SK-N-SH treated with all-trans-retinoic acid at 6 μM for 48 hours (cell line): ENCODE data around the gene CD52.

ENCODE experiments used
- ATAC-seq: fragments of 200-7000 bp; cut with Tn5 transposase; 3 replicates; pipeline ENCODE4 v1.9.1; 2020; ENCODE audit warnings: mild to moderate bottlenecking, moderate library complexity
- ARNTL ChIP-seq: fragments of 450-650 bp; formaldehyde crosslinking; IDR thresholded peaks from 2 replicates; pipeline ENCODE4 v1.5.0; 2020; ENCODE audit warnings: low read depth, mild to moderate bottlenecking, moderate library complexity, borderline replicate concordance
- BACH2 ChIP-seq: fragments of 250-450 bp; sonication (Bioruptor Pico); IDR thresholded peaks from 2 replicates; pipeline ENCODE4 v1.9.0; 2021; ENCODE audit warnings: mild to moderate bottlenecking, borderline replicate concordance
- CREB5 ChIP-seq: fragments of 250-450 bp; sonication (Bioruptor Pico); IDR thresholded peaks from 2 replicates; pipeline ENCODE4 v1.5.1; 2020; ENCODE audit warnings: low read depth, mild to moderate bottlenecking, moderate library complexity
- CSDC2 ChIP-seq: fragments of 250-450 bp; sonication (Bioruptor Pico); IDR thresholded peaks from 2 replicates; pipeline ENCODE4 v1.5.0; 2020; ENCODE audit warnings: mild to moderate bottlenecking, moderate library complexity
- CSRNP3 ChIP-seq: fragments of 250-450 bp; sonication (Bioruptor Pico); IDR thresholded peaks from 2 replicates; pipeline ENCODE4 v1.5.1; 2021; ENCODE audit warnings: mild to moderate bottlenecking, moderate library complexity
- ESRRG ChIP-seq: fragments of 250-450 bp; sonication (Bioruptor Pico); IDR thresholded peaks from 2 replicates; pipeline ENCODE4 v1.6.1; 2021; ENCODE audit warnings: mild to moderate bottlenecking
- GLIS3 ChIP-seq: fragments of 250-450 bp; sonication (Bioruptor Pico); IDR thresholded peaks from 2 replicates; pipeline ENCODE4 v1.5.0; 2020; ENCODE audit warnings: mild to moderate bottlenecking, moderate library complexity
- ISL1 ChIP-seq: fragments of 250-450 bp; sonication (Bioruptor Pico); IDR thresholded peaks from 2 replicates; pipeline ENCODE4 v2.1.2; 2022; ENCODE audit warnings: mild to moderate bottlenecking, moderate library complexity
- OSR1 ChIP-seq: fragments of 250-450 bp; sonication (Bioruptor Pico); IDR thresholded peaks from 2 replicates; pipeline ENCODE4 v1.8.0; 2022; ENCODE audit warnings: moderate library complexity, mild to moderate bottlenecking, inconsistent platforms
- PATZ1 ChIP-seq: fragments of 250-450 bp; sonication (Bioruptor Pico); IDR thresholded peaks from 2 replicates; pipeline ENCODE4 v1.8.0; 2020; ENCODE audit warnings: mild to moderate bottlenecking, moderate library complexity, borderline replicate concordance
- POU6F1 ChIP-seq: fragments of 250-450 bp; sonication (Bioruptor Pico); IDR thresholded peaks from 2 replicates; pipeline ENCODE4 v1.8.0; 2021; ENCODE audit warnings: low read depth, mild to moderate bottlenecking, moderate library complexity, borderline replicate concordance
- PPARA ChIP-seq: fragments of 250-450 bp; sonication (Bioruptor Pico); IDR thresholded peaks from 2 replicates; pipeline ENCODE4 v1.5.0; 2020; ENCODE audit warnings: mild to moderate bottlenecking, borderline replicate concordance
- TCF4 ChIP-seq: fragments of 250-450 bp; sonication (Bioruptor Pico); IDR thresholded peaks from 2 replicates; pipeline ENCODE4 v1.8.0; 2021; ENCODE audit warnings: mild to moderate bottlenecking, moderate library complexity, borderline replicate concordance
- TOX ChIP-seq: fragments of 250-450 bp; sonication (Bioruptor Pico); IDR thresholded peaks from 2 replicates; pipeline ENCODE4 v1.8.0; 2021; ENCODE audit warnings: mild to moderate bottlenecking, moderate library complexity, borderline replicate concordance
- ZC3H10 ChIP-seq: fragments of 250-450 bp; sonication (Bioruptor Pico); IDR thresholded peaks from 2 replicates; pipeline ENCODE4 v1.5.1; 2021; ENCODE audit warnings: mild to moderate bottlenecking, moderate library complexity
- ZFP3 ChIP-seq: fragments of 250-450 bp; sonication (Bioruptor Pico); IDR thresholded peaks from 2 replicates; pipeline ENCODE4 v1.5.0; 2020; ENCODE audit warnings: mild to moderate bottlenecking, moderate library complexity
- ZFP30 ChIP-seq: fragments of 450-650 bp; formaldehyde crosslinking; IDR thresholded peaks from 2 replicates; pipeline ENCODE4 v1.5.0; 2022; ENCODE audit warnings: mild to moderate bottlenecking, moderate library complexity
- ZNF565 ChIP-seq: fragments of 450-650 bp; formaldehyde crosslinking; conservative IDR thresholded peaks from 2 replicates; pipeline ENCODE4 v1.5.0; 2020; ENCODE audit warnings: low read depth, mild to moderate bottlenecking, moderate library complexity
- ZNF70 ChIP-seq: fragments of 450-650 bp; formaldehyde crosslinking; IDR thresholded peaks from 2 replicates; pipeline ENCODE4 v1.5.0; 2020; ENCODE audit warnings: mild to moderate bottlenecking, moderate library complexity
- ZNF8 ChIP-seq: fragments of 450-650 bp; formaldehyde crosslinking; IDR thresholded peaks from 2 replicates; pipeline ENCODE4 v1.5.0; 2020; ENCODE audit warnings: mild to moderate bottlenecking, moderate library complexity
- TF ChIP-seq, protein P1 (sequence below): fragments of 250-450 bp; sonication (Bioruptor Pico); IDR thresholded peaks from 2 replicates; pipeline ENCODE4 v1.5.0; 2020; ENCODE audit warnings: mild to moderate bottlenecking, moderate library complexity

The CD52 gene

GRCh38 chr1:26349877-26350244, 32.1 kb downstream of the CD52 start:
- TF ChIP-seq OSR1 (CRISPR knock-in tag): no peak
- no peak for TF ChIP-seq CSRNP3
- TF ChIP-seq TOX (CRISPR knock-in tag): no peak
- no peak for TF ChIP-seq TCF4 (CRISPR knock-in tag)
- no peak for TF ChIP-seq ZFP30 (CRISPR knock-in tag)
- no peak for TF ChIP-seq CREB5 (CRISPR knock-in tag)
- TF ChIP-seq GLIS3 (CRISPR knock-in tag): no peak
- no peak for TF ChIP-seq ESRRG
- TF ChIP-seq ZNF8 (CRISPR knock-in tag): no peak
- TF ChIP-seq ISL1 (CRISPR knock-in tag): no peak
- no peak for TF ChIP-seq ZFP3 (CRISPR knock-in tag)
- TF ChIP-seq PPARA (CRISPR knock-in tag): no peak
- no peak for TF ChIP-seq ARNTL
- TF ChIP-seq, protein P1, sequence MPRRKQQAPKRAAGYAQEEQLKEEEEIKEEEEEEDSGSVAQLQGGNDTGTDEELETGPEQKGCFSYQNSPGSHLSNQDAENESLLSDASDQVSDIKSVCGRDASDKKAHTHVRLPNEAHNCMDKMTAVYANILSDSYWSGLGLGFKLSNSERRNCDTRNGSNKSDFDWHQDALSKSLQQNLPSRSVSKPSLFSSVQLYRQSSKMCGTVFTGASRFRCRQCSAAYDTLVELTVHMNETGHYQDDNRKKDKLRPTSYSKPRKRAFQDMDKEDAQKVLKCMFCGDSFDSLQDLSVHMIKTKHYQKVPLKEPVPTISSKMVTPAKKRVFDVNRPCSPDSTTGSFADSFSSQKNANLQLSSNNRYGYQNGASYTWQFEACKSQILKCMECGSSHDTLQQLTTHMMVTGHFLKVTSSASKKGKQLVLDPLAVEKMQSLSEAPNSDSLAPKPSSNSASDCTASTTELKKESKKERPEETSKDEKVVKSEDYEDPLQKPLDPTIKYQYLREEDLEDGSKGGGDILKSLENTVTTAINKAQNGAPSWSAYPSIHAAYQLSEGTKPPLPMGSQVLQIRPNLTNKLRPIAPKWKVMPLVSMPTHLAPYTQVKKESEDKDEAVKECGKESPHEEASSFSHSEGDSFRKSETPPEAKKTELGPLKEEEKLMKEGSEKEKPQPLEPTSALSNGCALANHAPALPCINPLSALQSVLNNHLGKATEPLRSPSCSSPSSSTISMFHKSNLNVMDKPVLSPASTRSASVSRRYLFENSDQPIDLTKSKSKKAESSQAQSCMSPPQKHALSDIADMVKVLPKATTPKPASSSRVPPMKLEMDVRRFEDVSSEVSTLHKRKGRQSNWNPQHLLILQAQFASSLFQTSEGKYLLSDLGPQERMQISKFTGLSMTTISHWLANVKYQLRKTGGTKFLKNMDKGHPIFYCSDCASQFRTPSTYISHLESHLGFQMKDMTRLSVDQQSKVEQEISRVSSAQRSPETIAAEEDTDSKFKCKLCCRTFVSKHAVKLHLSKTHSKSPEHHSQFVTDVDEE (CRISPR knock-in tag): no peak
- no peak for TF ChIP-seq ZC3H10 (CRISPR knock-in tag)
- TF ChIP-seq PATZ1 (CRISPR knock-in tag): no peak
- no peak for TF ChIP-seq BACH2 (CRISPR knock-in tag)
- TF ChIP-seq, all 23 proteins: peak for 0
- ATAC-seq: no peak

DNA sequence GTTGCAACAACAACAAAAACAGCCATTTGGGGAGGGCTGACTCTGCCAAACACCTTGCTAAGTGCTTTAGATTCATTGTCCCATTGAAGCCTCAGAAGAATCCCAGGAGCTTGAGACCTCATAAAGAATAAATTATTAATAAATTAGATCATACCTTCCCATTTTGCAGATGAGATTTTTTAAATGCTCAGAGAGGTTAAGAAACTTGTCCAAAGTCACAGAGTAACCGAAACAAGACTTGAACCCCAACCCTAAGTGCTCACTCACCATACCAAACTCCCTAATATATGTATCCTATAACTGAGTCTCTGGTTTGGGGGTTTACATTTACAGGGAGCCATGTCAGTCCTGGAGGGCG, 32.6 kb downstream of the CD52 start:
- ATAC-seq: no peak
- no peak for TF ChIP-seq PATZ1 (CRISPR knock-in tag)
- no peak for TF ChIP-seq CSRNP3
- no peak for TF ChIP-seq CREB5 (CRISPR knock-in tag)
- TF ChIP-seq TCF4 (CRISPR knock-in tag): no peak
- TF ChIP-seq ZNF8 (CRISPR knock-in tag): no peak
- TF ChIP-seq PPARA (CRISPR knock-in tag): no peak
- no peak for TF ChIP-seq POU6F1 (CRISPR knock-in tag)
- no peak for TF ChIP-seq ZFP30 (CRISPR knock-in tag)
- TF ChIP-seq TOX (CRISPR knock-in tag): no peak
- no peak for TF ChIP-seq ESRRG
- no peak for TF ChIP-seq ZNF70 (CRISPR knock-in tag)
- no peak for TF ChIP-seq CSDC2 (CRISPR knock-in tag)
- no peak for TF ChIP-seq BACH2 (CRISPR knock-in tag)
- no peak for TF ChIP-seq ISL1 (CRISPR knock-in tag)
- TF ChIP-seq ZC3H10 (CRISPR knock-in tag): no peak
- TF ChIP-seq ZFP3 (CRISPR knock-in tag): no peak
- TF ChIP-seq ZNF565 (CRISPR knock-in tag): no peak
- TF ChIP-seq GLIS3 (CRISPR knock-in tag): no peak
